ENCODE data around the gene RYK.

GRCh38 chr3:134186391-134186790 is 64.3 kb downstream of the RYK start:
- no peak for TF ChIP-seq POLR2A (IDR thresholded peaks at IDR 0.05)
- TF ChIP-seq POLR2AphosphoS5 (IDR thresholded peaks at IDR 0.05) = no peak
- TF ChIP-seq CTCF (IDR thresholded peaks at IDR 0.05) = no peak

Data from gastroesophageal sphincter (tissue), 3 donors.